IPS-18c (cell line): ENCODE data around the gene RANBP10.

Experiments
- H3K4me3 ChIP-seq: 2 replicates; pipeline ENCODE4 v1.7.0; 2013; ENCODE audit warnings: low read depth, mild to moderate bottlenecking, low read length, moderate library complexity; ENCODE audit not compliant: insufficient read depth
- H3K9me3 ChIP-seq: one replicate; pipeline ENCODE4 v1.6.1; 2013; ENCODE audit warnings: mild to moderate bottlenecking, low read length, moderate library complexity; ENCODE audit not compliant: control insufficient read depth, insufficient read depth

The RANBP10 gene

GRCh38 chr16:67678354-67679023, 127.9 kb downstream of the RANBP10 start:
- peaks cover 2% of the 10 kb centered on the region for H3K9me3 ChIP-seq
- no peak overlapping the region for H3K4me3 ChIP-seq

DNA sequence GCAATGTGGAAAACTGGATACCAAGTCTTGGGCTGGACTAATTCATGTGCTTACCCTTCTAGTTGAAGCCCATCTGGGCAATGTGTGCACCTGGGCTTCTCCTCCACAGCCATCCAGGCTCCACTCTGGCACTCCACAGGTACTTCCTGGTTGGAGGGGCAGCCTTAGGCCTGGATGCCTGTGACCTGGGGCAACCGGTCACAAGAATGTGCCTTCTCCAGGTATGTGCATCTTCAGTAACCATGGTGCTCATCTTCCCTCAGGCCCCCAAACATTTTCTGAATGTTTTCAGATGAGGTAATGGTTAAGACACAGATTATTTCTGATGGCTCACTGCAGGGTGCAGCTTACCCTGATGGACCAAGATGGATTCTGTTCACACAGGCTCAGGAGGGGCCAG, 128.6 kb downstream of the RANBP10 start:
- Histone ChIP-seq H3K4me3 (no peak overlapping the region), H3K9me3 (peaks cover 2% of the 10 kb centered on the region)

DNA sequence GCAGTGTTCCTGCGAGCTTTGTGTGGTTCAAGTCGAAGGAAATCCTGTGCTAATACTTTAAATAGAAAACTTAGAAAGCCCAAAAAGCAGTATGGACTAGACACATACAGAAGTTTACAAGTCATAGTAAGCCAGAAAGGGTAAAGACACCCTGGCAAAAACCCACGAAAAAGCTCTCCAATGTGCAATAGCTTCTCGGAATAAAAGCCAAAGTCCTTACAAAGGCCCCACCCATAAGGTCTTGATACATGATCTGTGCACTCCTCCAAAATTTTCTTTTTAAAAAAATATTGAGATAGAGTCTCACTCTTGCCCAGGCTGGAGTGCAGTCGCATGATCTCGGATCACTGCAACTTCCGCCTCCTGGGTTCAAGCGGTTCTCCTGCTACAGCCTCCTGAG, 129.4 kb downstream of the RANBP10 start:
- H3K9me3 ChIP-seq, result peaks cover 2% of the 10 kb centered on the region

DNA sequence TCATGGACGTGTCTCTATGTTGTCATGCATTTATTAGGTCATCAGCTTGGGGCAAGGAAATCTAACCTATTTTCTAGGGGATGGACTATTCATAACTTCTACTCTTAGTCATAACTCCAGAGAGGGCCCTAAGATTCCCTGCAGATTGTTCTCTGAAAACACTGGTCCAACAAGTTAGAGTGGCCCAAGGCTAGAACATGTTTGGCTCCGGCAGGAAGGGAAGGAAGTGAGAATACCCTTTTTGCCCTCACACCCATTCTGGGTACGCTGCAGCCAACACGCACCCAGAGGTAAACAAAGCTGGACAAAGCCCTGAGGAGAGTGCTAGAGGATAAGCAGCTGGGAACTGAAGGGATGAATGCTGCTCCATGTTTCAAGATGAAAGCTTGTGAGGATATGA, 129.8 kb downstream of the RANBP10 start:
- Histone ChIP-seq H3K9me3 (peaks cover 2% of the 10 kb centered on the region), H3K4me3 (no peak overlapping the region)

More for the DNA sequence above, 129.4 kb downstream of the RANBP10 start:
- H3K4me3 ChIP-seq, result no peak overlapping the region

DNA sequence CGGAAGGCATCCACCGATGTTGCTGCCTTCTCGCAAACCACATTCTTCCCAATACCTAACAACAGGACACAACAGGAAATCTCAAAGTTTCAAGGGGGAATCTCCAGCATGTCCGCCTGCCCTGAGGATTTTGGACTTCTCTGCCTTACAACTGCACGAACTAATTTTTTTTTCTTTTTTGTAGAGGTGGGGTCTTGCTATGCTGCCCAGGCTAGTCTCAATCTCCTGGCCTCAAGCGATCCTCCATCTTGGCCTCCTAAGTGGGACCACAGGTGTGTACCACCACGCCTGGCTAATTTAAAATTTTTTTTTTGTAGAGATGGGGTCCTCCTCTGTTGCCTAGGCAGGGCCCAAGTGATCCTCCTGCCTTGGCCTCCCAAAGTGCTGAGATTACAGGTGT, 130.4 kb downstream of the RANBP10 start:
- Histone ChIP-seq H3K4me3 (no peak overlapping the region), H3K9me3 (peaks cover 2% of the 10 kb centered on the region)

- no peak overlapping the region for H3K4me3 ChIP-seq
Observed at GRCh38 chr16:67675579-67675935, 130.8 kb downstream of the RANBP10 start.

DNA sequence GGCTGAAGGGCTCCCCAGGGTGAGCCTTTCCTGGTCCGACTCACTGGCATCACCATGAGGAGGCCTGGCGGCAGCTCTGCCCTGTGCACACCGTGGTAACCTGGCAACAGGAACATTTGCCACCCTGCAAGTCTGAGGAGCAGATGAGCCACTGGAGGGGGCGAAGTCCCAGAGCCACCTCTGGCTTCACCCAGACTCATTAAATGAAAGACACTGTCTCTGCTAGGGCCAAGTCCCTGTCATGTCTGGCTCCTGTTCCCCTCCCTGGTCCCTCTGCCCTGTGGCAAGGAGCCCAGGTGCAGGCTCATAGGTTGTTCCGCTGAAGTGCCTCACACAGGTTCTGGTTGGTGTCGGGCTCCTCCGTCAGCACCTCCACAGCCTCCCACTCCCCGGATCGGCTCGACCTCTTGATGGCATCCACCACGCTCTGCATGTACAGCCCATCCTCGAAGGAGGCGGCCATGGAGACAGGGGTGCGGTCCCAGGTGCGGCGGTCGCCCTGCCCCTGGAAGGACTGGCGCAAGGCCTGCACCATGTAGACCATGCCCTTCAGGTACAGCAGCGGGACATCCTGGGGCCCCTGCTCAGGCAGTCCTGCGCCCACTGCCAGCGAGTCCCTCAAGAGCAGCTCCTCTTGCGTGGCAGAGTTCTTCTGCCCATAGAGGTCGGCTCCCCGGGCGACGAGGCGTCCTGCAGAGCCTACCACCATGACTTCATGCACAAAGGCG, 131.3 kb downstream of the RANBP10 start:
- no peak overlapping the region for H3K4me3 ChIP-seq

More at GRCh38 chr16:67675579-67675935, 130.8 kb downstream of the RANBP10 start:
- H3K9me3 ChIP-seq, result peaks cover 2% of the 10 kb centered on the region

DNA sequence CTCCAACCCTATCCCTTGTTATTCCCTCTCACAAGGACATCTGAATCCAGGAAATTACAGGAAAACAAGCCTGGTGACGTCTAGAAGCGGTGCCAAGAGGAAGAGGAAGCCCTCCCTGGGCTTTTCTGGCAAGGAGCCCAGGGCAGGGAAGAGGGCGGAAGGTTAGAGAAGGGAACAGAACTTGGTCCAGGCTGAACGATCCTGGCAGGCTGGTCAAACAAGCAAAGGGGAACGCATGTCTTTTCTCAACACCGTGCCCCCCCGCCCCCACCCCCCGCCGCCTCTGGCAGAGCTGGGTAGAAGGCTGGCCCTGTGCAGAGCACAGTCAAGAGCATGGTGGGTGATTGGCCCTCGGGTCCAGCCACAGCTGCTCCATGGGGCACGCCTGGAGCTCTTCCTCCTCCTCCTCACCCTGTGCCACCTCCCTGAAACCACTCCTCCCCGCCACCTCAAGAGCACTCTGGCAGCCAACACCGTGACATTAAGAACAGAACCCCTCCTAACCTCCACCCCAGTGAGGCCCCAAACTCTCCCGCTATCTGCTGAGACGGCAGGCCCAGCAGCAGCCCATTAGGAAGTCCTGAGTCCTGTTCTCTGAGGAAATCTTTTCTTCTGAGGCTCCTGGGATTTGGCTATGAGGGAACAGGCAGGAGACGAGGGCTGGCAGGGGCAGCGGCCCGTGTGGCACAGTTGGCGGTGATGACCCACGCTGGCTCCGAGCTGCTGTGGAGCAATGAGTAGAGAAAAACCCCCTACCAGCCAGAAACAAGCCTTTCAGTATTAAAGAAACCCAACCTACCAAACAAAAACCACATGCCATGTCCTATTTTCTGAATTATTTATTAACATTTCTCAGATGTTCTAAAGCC, 132.4 kb downstream of the RANBP10 start:
- peaks cover 2% of the 10 kb centered on the region for H3K9me3 ChIP-seq

More for the DNA sequence above, 131.3 kb downstream of the RANBP10 start:
- H3K9me3 ChIP-seq, result peaks cover 2% of the 10 kb centered on the region

More for the DNA sequence above, 132.4 kb downstream of the RANBP10 start:
- H3K4me3 ChIP-seq, result no peak overlapping the region
